ENCODE data around the gene CLCN7. TPM values are rescaled to one million over a fixed set of nuclear protein-coding genes. Genes with fewer than 3 reads are reported as not detected.

The CLCN7 gene
- total and polyA plus RNA-seq, 9 donors, result 16.3 to 70.9 (median 54.4) TPM

- intact Hi-C loops (cut with DNase I), result no loop called here
Observed at GRCh38 chr16:1430214-1430758, 44.5 kb downstream of the CLCN7 start.

GRCh38 chr16:1429631-1430030 is 45.2 kb downstream of the CLCN7 start:
- intact Hi-C loops (cut with DNase I), result loop anchor here in 1 of 4 donors (10.0 kb wide), 1 partner anchor 65 kb away; the partner anchor contains the start of gene TELO2
- no peaks in the 10 kb centered on the region for H3K27me3 ChIP-seq
- no peaks in the 10 kb centered on the region for H3K36me3 ChIP-seq
- H3K27ac ChIP-seq, result no peak overlapping the region
- no peak for TF ChIP-seq POLR2A (IDR thresholded peaks at IDR 0.05)
- no peak for TF ChIP-seq CTCF (IDR thresholded peaks at IDR 0.05)
- no peak for TF ChIP-seq EP300 (IDR thresholded peaks at IDR 0.05)
- H3K4me1 ChIP-seq (ENCODE audit: insufficient read depth), result no peaks in the 10 kb centered on the region
- WGBS, 3 donors, result 86 to 91% (median 87%) methylated on average over 13 of the region's 13 CpGs
- H3K9me3 ChIP-seq, result no peaks in the 10 kb centered on the region
- no peak overlapping the region for H3K4me3 ChIP-seq
- DNase-seq, result no peak

More at GRCh38 chr16:1430214-1430758, 44.5 kb downstream of the CLCN7 start:
- TF ChIP-seq EP300 (IDR thresholded peaks at IDR 0.05) (no peak), CTCF (IDR thresholded peaks at IDR 0.05) (no peak), POLR2A (IDR thresholded peaks at IDR 0.05) (no peak)
- H3K36me3 ChIP-seq, result no peaks in the 10 kb centered on the region
- DNase-seq, result no peak
- no peaks in the 10 kb centered on the region for H3K27me3 ChIP-seq
- no peak overlapping the region for H3K4me3 ChIP-seq
- WGBS, 3 donors, result 55 to 58% (median 56%) methylated on average over 14 of the region's 14 CpGs
- H3K4me1 ChIP-seq (ENCODE audit: insufficient read depth), result no peaks in the 10 kb centered on the region
- H3K9me3 ChIP-seq, result no peaks in the 10 kb centered on the region
- H3K27ac ChIP-seq, result no peak overlapping the region

GRCh38 chr16:1429012-1429411 is 45.8 kb downstream of the CLCN7 start:
- TF ChIP-seq EP300 (IDR thresholded peaks at IDR 0.05), result no peak
- TF ChIP-seq POLR2A (IDR thresholded peaks at IDR 0.05), result no peak
- no peak for TF ChIP-seq CTCF (IDR thresholded peaks at IDR 0.05)
- H3K36me3 ChIP-seq, result no peaks in the 10 kb centered on the region
- H3K27ac ChIP-seq, result no peak overlapping the region
- WGBS, 3 donors, result 73 to 86% (median 79%) methylated on average over 9 to 11 of the region's 11 CpGs
- no peaks in the 10 kb centered on the region for H3K4me1 ChIP-seq (ENCODE audit: insufficient read depth)
- intact Hi-C loops (cut with DNase I), result loop anchor here in 1 of 4 donors (10.0 kb wide), 1 partner anchor 66 kb away; the partner anchor contains the start of gene TELO2
- no peaks in the 10 kb centered on the region for H3K27me3 ChIP-seq
- no peaks in the 10 kb centered on the region for H3K9me3 ChIP-seq
- H3K4me3 ChIP-seq, result no peak overlapping the region
- DNase-seq, result no peak

- H3K4me1 ChIP-seq (ENCODE audit: insufficient read depth), result no peaks in the 10 kb centered on the region
- DNase-seq, result no peak
- no peak overlapping the region for H3K4me3 ChIP-seq
- H3K27me3 ChIP-seq, result no peaks in the 10 kb centered on the region
- H3K9me3 ChIP-seq, result no peaks in the 10 kb centered on the region
- no peaks in the 10 kb centered on the region for H3K36me3 ChIP-seq
- no peak for TF ChIP-seq POLR2A (IDR thresholded peaks at IDR 0.05)
- TF ChIP-seq EP300 (IDR thresholded peaks at IDR 0.05), result no peak
- no peak for TF ChIP-seq CTCF (IDR thresholded peaks at IDR 0.05)
- 19 to 34% (median 26%) methylated on average over 13 to 21 of the region's 21 CpGs for WGBS, 3 donors
- no peak overlapping the region for H3K27ac ChIP-seq
- intact Hi-C loops (cut with DNase I), result loop anchor here in 1 of 4 donors (10.0 kb wide), 1 partner anchor 66 kb away; the partner anchor contains the start of gene TELO2
Observed at GRCh38 chr16:1428511-1428910, 46.3 kb downstream of the CLCN7 start.

Measured in ovary (tissue), 9 donors.